HepG2 (cell line): ENCODE measurements around the gene TTBK1. TPM values are rescaled to one million over a fixed set of nuclear protein-coding genes. Genes with fewer than 3 reads are reported as not detected.

Experiments
- BHLHE40 ChIP-seq: IDR thresholded peaks from 2 replicates; pipeline ENCODE4 v1.6.1; 2011; ENCODE audit warnings: low read length, improper control_type of control experiment
- ELF3 ChIP-seq: IDR thresholded peaks from 2 replicates; pipeline ENCODE4 v1.6.1; 2016; ENCODE audit warnings: missing genetic modification reagents, missing compliant biosample characterization
- ESRRA ChIP-seq: sonication (generic); formaldehyde crosslinking; IDR thresholded peaks from 2 replicates; pipeline ENCODE4 v1.5.1; 2020; ENCODE audit warnings: mild to moderate bottlenecking, low read depth, missing genetic modification reagents
- HES4 ChIP-seq: sonication (generic); formaldehyde crosslinking; IDR thresholded peaks from 2 replicates; pipeline ENCODE4 v1.9.0; 2021; ENCODE audit warnings: mild to moderate bottlenecking, missing genetic modification reagents, borderline replicate concordance
- HIVEP1 ChIP-seq: sonication (generic); formaldehyde crosslinking; IDR thresholded peaks from 2 replicates; pipeline ENCODE4 v1.4.0; 2020; ENCODE audit warnings: mild to moderate bottlenecking, missing genetic modification reagents
- HOXA9 ChIP-seq: sonication (generic); formaldehyde crosslinking; IDR thresholded peaks from 2 replicates; pipeline ENCODE4 v1.8.1; 2022; ENCODE audit warnings: missing genetic modification reagents, mild to moderate bottlenecking, moderate library complexity, borderline replicate concordance
- MEF2D ChIP-seq: sonication (generic); formaldehyde crosslinking; IDR thresholded peaks from 2 replicates; pipeline ENCODE4 v1.5.1; 2020; ENCODE audit warnings: mild to moderate bottlenecking, missing genetic modification reagents
- PITX1 ChIP-seq: sonication (generic); formaldehyde crosslinking; IDR thresholded peaks from 2 replicates; pipeline ENCODE4 v1.5.1; 2020; ENCODE audit warnings: mild to moderate bottlenecking, missing genetic modification reagents
- POGZ ChIP-seq: sonication (generic); formaldehyde crosslinking; IDR thresholded peaks from 2 replicates; pipeline ENCODE4 v1.4.0; 2020; ENCODE audit warnings: mild to moderate bottlenecking, missing genetic modification reagents
- SATB2 ChIP-seq: sonication (generic); formaldehyde crosslinking; IDR thresholded peaks from 2 replicates; pipeline ENCODE4 v1.5.0; 2020; ENCODE audit warnings: missing genetic modification reagents
- SIN3A ChIP-seq: IDR thresholded peaks from 2 replicates; pipeline ENCODE4 v1.6.1; 2011; ENCODE audit warnings: low read depth, mild to moderate bottlenecking, control low read depth, low read length, borderline replicate concordance
- SMARCE1 ChIP-seq: fragments of 450-650 bp; IDR thresholded peaks from 2 replicates; pipeline ENCODE4 v1.6.1; 2017; ENCODE audit warnings: borderline replicate concordance
- WIZ ChIP-seq: sonication (generic); formaldehyde crosslinking; IDR thresholded peaks from 2 replicates; pipeline ENCODE4 v1.5.1; 2020; ENCODE audit warnings: mild to moderate bottlenecking, missing genetic modification reagents
- ZBTB7B ChIP-seq: sonication (generic); formaldehyde crosslinking; IDR thresholded peaks from 2 replicates; pipeline ENCODE4 v1.4.0; 2020; ENCODE audit warnings: missing genetic modification reagents
- ZMYM4 ChIP-seq: sonication (generic); formaldehyde crosslinking; IDR thresholded peaks from 2 replicates; pipeline ENCODE4 v1.8.1; 2023; ENCODE audit warnings: mild to moderate bottlenecking, missing genetic modification reagents
- ZNF138 ChIP-seq: sonication (generic); formaldehyde crosslinking; IDR thresholded peaks from 2 replicates; pipeline ENCODE4 v1.5.0; 2020; ENCODE audit warnings: mild to moderate bottlenecking, low read depth, missing genetic modification reagents
- ZNF720 ChIP-seq: sonication (generic); formaldehyde crosslinking; IDR thresholded peaks from 2 replicates; pipeline ENCODE4 v1.4.0; 2020; ENCODE audit warnings: missing genetic modification reagents
- polyA plus RNA-seq, 8 experiments: library from polyadenylated mRNA; depleted of rRNA in 3 of 8; stranded (reverse) in 7 of 8; unstranded in 1 of 8; fragments of >200 nt; fragmentation: Illumina TruSeq in 4 of 8; extraction: Trizol in 4 of 8; gene quantifications; 2 replicates each; pipeline versions ENCODE4 v1.2.1 to v1.2.3, GENCODE V29; 2011 to 2016; ENCODE audit warnings: low read depth in 4 of 8, missing spikeins in 1 of 8, mixed read lengths in 1 of 8; ENCODE audit not compliant: insufficient read depth in 1 of 8
- total RNA-seq, 5 experiments: library from RNA; depleted of rRNA; stranded (reverse); fragments of >200 nt; fragmentation: Illumina TruSeq; extraction: Trizol; gene quantifications; 2 replicates each; pipeline ENCODE4 v1.2.3, GENCODE V29; 2016; ENCODE audit warnings: low read depth in 1 of 5
- TF ChIP-seq, protein P1 (sequence below): sonication (generic); formaldehyde crosslinking; IDR thresholded peaks from 2 replicates; pipeline ENCODE4 v1.8.0; 2022; ENCODE audit warnings: low read depth, missing genetic modification reagents
- TF ChIP-seq, protein P2 (sequence below): sonication (generic); formaldehyde crosslinking; IDR thresholded peaks from 2 replicates; pipeline ENCODE4 v1.8.0; 2022; ENCODE audit warnings: missing genetic modification reagents, mild to moderate bottlenecking, borderline replicate concordance
- TF ChIP-seq, protein P3 (sequence below): sonication (generic); formaldehyde crosslinking; IDR thresholded peaks from 2 replicates; pipeline ENCODE4 v1.4.0; 2020; ENCODE audit warnings: low read depth, mild to moderate bottlenecking, missing genetic modification reagents
- TF ChIP-seq, protein P4 (sequence below): sonication (generic); formaldehyde crosslinking; IDR thresholded peaks from 2 replicates; pipeline ENCODE4 v1.5.0; 2020; ENCODE audit warnings: missing genetic modification reagents, mild to moderate bottlenecking, borderline replicate concordance
- TF ChIP-seq, protein P5 (sequence below): sonication (generic); formaldehyde crosslinking; IDR thresholded peaks from 2 replicates; pipeline ENCODE4 v1.5.0; 2020; ENCODE audit warnings: missing genetic modification reagents

TTBK1 gene
- total and polyA plus RNA-seq, 2 of the 13 experiments (the other 11 are each of a cell fraction or from before 2014, with no cell fraction given): 0.24 to 0.33 TPM

DNA sequence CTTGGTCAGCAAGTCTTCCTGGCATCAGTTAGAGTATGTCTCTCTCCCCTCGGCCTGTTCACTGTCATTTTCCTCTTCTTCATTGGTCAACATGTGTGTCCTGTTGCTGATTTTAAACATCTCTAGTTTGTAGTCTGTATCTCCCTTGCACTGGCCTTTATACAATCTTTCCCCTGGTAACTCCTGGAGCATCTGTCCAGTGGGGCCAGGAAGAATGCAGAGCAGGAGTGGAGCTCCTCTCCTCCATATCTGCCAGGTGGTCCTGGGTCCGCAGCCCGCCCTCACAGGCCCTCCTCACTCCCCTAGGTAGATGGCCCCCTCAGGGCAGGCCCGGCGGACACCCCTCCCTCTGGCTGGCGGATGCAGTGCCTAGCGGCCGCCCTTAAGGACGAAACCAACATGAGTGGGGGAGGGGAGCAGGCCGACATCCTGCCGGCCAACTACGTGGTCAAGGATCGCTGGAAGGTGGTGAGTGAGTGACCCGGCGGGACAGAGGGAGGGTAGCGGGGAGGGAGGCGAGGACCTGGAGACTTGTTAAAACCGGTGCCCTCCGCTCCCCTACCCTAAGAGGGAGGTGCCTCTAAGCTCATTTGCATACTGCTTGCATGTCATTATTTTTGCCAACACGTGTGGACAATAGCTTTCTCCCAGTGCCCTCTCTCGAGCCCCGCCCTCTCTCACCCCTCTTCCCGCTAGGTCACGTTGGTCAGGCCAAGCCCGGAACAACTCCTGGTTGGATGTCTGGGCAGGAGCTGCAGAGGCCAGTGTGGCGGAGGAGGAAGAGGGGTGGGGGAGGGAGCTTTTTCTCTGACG, 3.2 kb downstream of the TTBK1 start (continued):
- TF ChIP-seq, protein P1, sequence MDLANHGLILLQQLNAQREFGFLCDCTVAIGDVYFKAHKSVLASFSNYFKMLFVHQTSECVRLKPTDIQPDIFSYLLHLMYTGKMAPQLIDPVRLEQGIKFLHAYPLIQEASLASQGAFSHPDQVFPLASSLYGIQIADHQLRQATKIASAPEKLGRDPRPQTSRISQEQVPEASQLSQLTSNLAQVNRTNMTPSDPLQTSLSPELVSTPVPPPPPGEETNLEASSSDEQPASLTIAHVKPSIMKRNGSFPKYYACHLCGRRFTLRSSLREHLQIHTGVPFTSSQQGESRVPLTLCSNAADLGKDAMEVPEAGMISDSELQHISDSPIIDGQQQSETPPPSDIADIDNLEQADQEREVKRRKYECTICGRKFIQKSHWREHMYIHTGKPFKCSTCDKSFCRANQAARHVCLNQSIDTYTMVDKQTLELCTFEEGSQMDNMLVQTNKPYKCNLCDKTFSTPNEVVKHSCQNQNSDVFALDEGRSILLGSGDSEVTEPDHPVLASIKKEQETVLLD (CRISPR knock-in tag): 0 out of 2 replicates have a peak, but pooled peaks have one; percentile 40
- TF ChIP-seq MEF2D (CRISPR knock-in tag) (0 out of 2 replicates have a peak, but pooled peaks have one; percentile 19), SMARCE1 (no peak), SIN3A (0 out of 2 replicates have a peak, but pooled peaks have one; percentile 43), PITX1 (peak; percentile 50; the same call in 1 of the 2 replicates), HOXA9 (CRISPR knock-in tag) (peak; percentile 51; the same call in 1 of the 2 replicates), HES4 (CRISPR knock-in tag) (peak; percentile 50; the same call in 1 of the 2 replicates), POGZ (CRISPR knock-in tag) (0 out of 2 replicates have a peak, but pooled peaks have one; percentile 25), ZNF720 (CRISPR knock-in tag) (no peak), WIZ (no peak), HIVEP1 (CRISPR knock-in tag) (peak; percentile 16; the same call in 1 of the 2 replicates), ZNF138 (CRISPR knock-in tag) (no peak), ZBTB7B (CRISPR knock-in tag) (0 out of 2 replicates have a peak, but pooled peaks have one; percentile 32), ELF3 (CRISPR knock-in tag) (0 out of 2 replicates have a peak, but pooled peaks have one; percentile 10), ESRRA (CRISPR knock-in tag) (peak; percentile 37), ZMYM4 (CRISPR knock-in tag) (0 out of 2 replicates have a peak, but pooled peaks have one; percentile 20), BHLHE40 (0 out of 2 replicates have a peak, but pooled peaks have one; percentile 6), SATB2 (CRISPR knock-in tag) (no peak)
- TF ChIP-seq, protein P2, sequence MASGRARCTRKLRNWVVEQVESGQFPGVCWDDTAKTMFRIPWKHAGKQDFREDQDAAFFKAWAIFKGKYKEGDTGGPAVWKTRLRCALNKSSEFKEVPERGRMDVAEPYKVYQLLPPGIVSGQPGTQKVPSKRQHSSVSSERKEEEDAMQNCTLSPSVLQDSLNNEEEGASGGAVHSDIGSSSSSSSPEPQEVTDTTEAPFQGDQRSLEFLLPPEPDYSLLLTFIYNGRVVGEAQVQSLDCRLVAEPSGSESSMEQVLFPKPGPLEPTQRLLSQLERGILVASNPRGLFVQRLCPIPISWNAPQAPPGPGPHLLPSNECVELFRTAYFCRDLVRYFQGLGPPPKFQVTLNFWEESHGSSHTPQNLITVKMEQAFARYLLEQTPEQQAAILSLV: no peak
- TF ChIP-seq, protein P3, sequence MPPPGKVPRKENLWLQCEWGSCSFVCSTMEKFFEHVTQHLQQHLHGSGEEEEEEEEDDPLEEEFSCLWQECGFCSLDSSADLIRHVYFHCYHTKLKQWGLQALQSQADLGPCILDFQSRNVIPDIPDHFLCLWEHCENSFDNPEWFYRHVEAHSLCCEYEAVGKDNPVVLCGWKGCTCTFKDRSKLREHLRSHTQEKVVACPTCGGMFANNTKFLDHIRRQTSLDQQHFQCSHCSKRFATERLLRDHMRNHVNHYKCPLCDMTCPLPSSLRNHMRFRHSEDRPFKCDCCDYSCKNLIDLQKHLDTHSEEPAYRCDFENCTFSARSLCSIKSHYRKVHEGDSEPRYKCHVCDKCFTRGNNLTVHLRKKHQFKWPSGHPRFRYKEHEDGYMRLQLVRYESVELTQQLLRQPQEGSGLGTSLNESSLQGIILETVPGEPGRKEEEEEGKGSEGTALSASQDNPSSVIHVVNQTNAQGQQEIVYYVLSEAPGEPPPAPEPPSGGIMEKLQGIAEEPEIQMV: 0 out of 2 replicates have a peak, but pooled peaks have one; percentile 18
- TF ChIP-seq, protein P4, sequence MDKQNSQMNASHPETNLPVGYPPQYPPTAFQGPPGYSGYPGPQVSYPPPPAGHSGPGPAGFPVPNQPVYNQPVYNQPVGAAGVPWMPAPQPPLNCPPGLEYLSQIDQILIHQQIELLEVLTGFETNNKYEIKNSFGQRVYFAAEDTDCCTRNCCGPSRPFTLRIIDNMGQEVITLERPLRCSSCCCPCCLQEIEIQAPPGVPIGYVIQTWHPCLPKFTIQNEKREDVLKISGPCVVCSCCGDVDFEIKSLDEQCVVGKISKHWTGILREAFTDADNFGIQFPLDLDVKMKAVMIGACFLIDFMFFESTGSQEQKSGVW (CRISPR knock-in tag): no peak
- TF ChIP-seq, protein P5, sequence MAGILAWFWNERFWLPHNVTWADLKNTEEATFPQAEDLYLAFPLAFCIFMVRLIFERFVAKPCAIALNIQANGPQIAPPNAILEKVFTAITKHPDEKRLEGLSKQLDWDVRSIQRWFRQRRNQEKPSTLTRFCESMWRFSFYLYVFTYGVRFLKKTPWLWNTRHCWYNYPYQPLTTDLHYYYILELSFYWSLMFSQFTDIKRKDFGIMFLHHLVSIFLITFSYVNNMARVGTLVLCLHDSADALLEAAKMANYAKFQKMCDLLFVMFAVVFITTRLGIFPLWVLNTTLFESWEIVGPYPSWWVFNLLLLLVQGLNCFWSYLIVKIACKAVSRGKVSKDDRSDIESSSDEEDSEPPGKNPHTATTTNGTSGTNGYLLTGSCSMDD: no peak
